Glutamatergic neuron (in vitro differentiated cells): ENCODE data around the gene ZHX3. TPM values are rescaled to one million over a fixed set of nuclear protein-coding genes. Genes with fewer than 3 reads are reported as not detected.
A peak's percentile ranks its signal among the peaks of the same experiment; 100 is the strongest.

Experiments
- DNase-seq: peaks from one replicate; pipeline ENCODE4 v3.0.0; 2022
- H3K27ac Mint-ChIP-seq: one replicate; pipeline ENCODE4 v1.8.0; 2020; ENCODE audit warnings: mild to moderate bottlenecking, mixed read lengths, inconsistent platforms; ENCODE audit not compliant: unreplicated experiment
- H3K27me3 Mint-ChIP-seq: one replicate; pipeline ENCODE4 v1.8.0; 2020; ENCODE audit warnings: mild to moderate bottlenecking, moderate library complexity, mixed read lengths, inconsistent platforms; ENCODE audit not compliant: unreplicated experiment
- H3K36me3 Mint-ChIP-seq: one replicate; pipeline ENCODE4 v1.8.0; 2020; ENCODE audit warnings: mild to moderate bottlenecking, mixed read lengths, inconsistent platforms; ENCODE audit not compliant: unreplicated experiment
- H3K4me1 Mint-ChIP-seq: one replicate; pipeline ENCODE4 v1.8.0; 2020; ENCODE audit warnings: mild to moderate bottlenecking, low read depth, mixed read lengths, inconsistent platforms; ENCODE audit not compliant: unreplicated experiment
- H3K4me3 Mint-ChIP-seq: one replicate; pipeline ENCODE4 v1.8.0; 2020; ENCODE audit warnings: mild to moderate bottlenecking, mixed read lengths, inconsistent platforms; ENCODE audit not compliant: unreplicated experiment
- H3K9me3 Mint-ChIP-seq: one replicate; pipeline ENCODE4 v1.8.0; 2020; ENCODE audit warnings: mild to moderate bottlenecking, moderate library complexity, mixed read lengths, inconsistent platforms; ENCODE audit not compliant: unreplicated experiment
- total RNA-seq: library from RNA; stranded (reverse); fragmentation: NEBNext Ultra II Directional; extraction: Animal tissue kit (Norgen Biotek cat#: 25700); gene quantifications from one replicate; pipeline ENCODE4 v1.2.1, GENCODE V29; 2021; ENCODE audit not compliant: unreplicated experiment
- TF ChIP-seq, protein P1 (sequence below): fragments of 200-600 bp; sonication (generic); IDR thresholded peaks from one replicate; pipeline ENCODE4 v1.5.0; 2021; ENCODE audit not compliant: partially characterized antibody, unreplicated experiment

ZHX3 gene
- total RNA-seq, 1 donor from 2014 or later: 40.5 TPM

DNA sequence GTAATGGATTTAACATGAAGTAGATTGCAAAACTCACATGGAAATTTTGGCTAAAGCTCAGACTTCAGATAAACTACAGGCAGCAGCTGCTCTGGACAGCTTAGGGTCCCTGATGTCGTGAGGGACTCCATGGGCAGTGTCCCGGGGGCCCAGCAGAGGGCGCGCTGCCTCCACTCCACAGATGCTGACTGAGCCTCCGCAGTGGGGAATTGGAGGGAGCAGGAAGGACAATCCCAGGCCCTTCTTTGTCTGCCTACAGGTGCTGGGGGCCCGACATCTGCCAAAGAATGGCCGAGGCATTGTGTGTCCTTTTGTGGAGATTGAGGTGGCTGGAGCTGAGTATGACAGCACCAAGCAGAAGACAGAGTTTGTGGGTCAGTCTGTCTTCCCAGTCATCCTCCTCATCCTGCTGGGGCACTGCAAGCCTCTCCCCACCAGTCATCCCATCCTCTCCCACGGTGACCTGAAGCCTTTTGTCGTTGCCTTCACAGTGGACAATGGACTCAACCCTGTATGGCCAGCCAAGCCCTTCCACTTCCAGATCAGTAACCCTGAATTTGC, 144.3 kb downstream of the ZHX3 start:
- Mint-ChIP-seq H3K27me3 (peaks cover 22% of the 10 kb centered on the region), H3K9me3 (peaks cover 22% of the 10 kb centered on the region), H3K4me3 (no peak overlapping the region), H3K27ac (peak overlapping the region; percentile 91), H3K36me3 (peaks cover 4% of the 10 kb centered on the region), H3K4me1 (peaks cover 7% of the 10 kb centered on the region)
- TF ChIP-seq, protein P1, sequence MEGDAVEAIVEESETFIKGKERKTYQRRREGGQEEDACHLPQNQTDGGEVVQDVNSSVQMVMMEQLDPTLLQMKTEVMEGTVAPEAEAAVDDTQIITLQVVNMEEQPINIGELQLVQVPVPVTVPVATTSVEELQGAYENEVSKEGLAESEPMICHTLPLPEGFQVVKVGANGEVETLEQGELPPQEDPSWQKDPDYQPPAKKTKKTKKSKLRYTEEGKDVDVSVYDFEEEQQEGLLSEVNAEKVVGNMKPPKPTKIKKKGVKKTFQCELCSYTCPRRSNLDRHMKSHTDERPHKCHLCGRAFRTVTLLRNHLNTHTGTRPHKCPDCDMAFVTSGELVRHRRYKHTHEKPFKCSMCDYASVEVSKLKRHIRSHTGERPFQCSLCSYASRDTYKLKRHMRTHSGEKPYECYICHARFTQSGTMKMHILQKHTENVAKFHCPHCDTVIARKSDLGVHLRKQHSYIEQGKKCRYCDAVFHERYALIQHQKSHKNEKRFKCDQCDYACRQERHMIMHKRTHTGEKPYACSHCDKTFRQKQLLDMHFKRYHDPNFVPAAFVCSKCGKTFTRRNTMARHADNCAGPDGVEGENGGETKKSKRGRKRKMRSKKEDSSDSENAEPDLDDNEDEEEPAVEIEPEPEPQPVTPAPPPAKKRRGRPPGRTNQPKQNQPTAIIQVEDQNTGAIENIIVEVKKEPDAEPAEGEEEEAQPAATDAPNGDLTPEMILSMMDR: peak; percentile 88
- peak; percentile 91 for DNase-seq

DNA sequence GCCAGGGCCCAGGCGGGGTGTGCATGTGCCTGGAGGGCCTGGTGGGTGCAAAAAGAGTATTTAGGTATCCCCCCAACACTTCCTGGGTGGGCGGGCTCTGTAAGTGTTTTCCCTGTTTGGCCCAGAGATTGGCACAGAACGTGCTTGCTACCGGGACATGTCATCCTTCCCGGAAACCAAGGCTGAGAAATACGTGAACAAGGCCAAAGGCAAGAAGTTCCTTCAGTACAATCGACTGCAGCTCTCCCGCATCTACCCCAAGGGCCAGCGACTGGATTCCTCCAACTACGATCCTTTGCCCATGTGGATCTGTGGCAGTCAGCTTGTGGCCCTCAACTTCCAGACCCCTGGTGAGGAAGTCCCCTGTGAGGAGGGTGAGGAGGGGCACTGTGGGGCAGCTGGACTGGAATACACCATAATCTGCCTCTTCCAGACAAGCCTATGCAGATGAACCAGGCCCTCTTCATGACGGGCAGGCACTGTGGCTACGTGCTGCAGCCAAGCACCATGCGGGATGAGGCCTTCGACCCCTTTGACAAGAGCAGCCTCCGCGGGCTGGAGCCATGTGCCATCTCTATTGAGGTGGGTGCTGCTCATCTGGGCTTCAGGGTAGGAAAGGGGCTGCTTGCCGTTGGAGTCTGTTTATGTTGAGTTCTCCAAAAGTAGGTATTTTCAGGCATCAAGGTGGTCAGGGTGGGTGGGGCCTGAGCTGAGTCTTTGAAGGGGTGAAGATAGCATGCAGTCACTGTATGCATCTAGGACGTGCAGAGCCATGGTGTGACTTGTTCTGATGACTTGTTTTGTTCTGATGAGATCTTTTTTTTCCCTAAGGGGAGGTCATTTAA, 145.0 kb downstream of the ZHX3 start:
- H3K27ac Mint-ChIP-seq: peak overlapping the region; percentile 91
- no peak overlapping the region for H3K4me3 Mint-ChIP-seq
- peaks cover 22% of the 10 kb centered on the region for H3K27me3 Mint-ChIP-seq
- peaks cover 19% of the 10 kb centered on the region for H3K9me3 Mint-ChIP-seq
- peaks cover 5% of the 10 kb centered on the region for H3K4me1 Mint-ChIP-seq
- TF ChIP-seq, protein P1: no peak
- DNase-seq: no peak
- H3K36me3 Mint-ChIP-seq: peaks cover 4% of the 10 kb centered on the region

DNA sequence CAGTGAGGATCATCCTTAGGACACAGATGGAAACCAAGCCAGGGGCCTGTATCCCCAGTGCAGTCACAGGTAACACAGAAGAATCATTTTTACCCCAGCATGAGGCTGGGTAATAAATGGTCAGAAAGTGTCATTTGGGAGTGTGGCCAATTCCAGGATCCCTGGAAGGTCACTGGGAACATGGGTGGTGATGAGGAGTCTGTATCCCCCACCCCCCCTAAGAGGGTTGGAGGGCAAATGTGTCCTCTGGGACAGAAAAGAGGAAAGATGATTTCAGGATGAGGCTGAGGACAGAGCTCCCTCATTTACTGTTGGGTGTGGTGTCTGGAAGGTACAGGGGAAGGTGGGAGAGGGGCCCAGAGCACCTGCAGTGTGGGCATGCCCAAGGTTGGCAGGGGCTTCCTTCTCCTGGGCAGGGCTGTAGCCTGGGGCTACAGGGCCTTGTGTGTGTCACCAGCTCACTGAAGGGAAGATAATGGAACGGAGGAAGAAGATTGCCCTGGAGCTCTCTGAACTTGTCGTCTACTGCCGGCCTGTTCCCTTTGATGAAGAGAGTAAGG, 145.7 kb downstream of the ZHX3 start:
- Mint-ChIP-seq H3K4me3 (no peak overlapping the region), H3K9me3 (peaks cover 23% of the 10 kb centered on the region), H3K27ac (peak overlapping the region; percentile 91), H3K4me1 (peaks cover 5% of the 10 kb centered on the region), H3K27me3 (peaks cover 24% of the 10 kb centered on the region), H3K36me3 (peaks cover 8% of the 10 kb centered on the region)
- no peak for DNase-seq
- TF ChIP-seq, protein P1: no peak

DNA sequence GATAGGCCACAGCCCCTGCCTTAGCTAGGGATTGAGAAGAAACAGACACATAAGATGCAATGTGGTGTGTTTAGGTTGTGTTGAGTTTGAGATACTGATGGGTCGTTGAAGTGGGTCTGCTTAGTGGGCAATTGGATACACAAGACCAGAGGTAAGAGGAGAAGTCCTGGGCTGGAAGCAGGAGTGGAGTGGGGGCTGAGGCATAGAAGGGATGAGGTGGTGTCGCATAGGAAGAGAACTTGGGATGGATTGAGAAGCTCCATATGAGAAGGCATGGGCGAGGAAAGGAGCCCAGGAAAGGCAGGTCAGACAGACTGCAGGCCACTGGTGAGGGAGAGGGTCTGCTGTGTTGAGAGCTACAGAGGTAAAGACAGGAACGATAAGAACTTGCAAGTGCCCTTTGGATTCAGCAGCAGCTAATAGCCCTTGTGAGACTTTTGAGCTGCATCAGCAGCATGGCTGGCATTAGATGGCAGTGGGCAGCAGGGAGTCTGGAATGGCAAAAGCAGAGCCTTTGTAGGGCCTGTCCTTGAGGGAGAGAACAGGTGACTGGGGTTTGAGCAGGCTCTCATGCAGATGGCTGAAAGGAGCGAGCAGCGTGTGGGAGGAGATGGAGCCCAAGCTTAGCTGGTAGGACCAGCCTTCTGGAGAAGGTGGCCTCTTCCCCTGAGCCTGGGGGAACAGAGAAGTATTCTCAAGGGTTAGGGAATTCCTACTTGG, 147.0 kb downstream of the ZHX3 start:
- Mint-ChIP-seq H3K4me1 (peaks cover 5% of the 10 kb centered on the region), H3K4me3 (peak overlapping the region; percentile 5), H3K36me3 (peaks cover 8% of the 10 kb centered on the region), H3K9me3 (peaks cover 24% of the 10 kb centered on the region), H3K27ac (peak overlapping the region; percentile 48), H3K27me3 (peaks cover 28% of the 10 kb centered on the region)
- no peak for DNase-seq
- TF ChIP-seq, protein P1: no peak
